ENCODE measurements around the gene FAM163B. TPM values are rescaled to one million over a fixed set of nuclear protein-coding genes. Genes with fewer than 3 reads are reported as not detected.

The FAM163B gene
- polyA plus RNA-seq, 6 donors from 2014 or later: not detected

DNA sequence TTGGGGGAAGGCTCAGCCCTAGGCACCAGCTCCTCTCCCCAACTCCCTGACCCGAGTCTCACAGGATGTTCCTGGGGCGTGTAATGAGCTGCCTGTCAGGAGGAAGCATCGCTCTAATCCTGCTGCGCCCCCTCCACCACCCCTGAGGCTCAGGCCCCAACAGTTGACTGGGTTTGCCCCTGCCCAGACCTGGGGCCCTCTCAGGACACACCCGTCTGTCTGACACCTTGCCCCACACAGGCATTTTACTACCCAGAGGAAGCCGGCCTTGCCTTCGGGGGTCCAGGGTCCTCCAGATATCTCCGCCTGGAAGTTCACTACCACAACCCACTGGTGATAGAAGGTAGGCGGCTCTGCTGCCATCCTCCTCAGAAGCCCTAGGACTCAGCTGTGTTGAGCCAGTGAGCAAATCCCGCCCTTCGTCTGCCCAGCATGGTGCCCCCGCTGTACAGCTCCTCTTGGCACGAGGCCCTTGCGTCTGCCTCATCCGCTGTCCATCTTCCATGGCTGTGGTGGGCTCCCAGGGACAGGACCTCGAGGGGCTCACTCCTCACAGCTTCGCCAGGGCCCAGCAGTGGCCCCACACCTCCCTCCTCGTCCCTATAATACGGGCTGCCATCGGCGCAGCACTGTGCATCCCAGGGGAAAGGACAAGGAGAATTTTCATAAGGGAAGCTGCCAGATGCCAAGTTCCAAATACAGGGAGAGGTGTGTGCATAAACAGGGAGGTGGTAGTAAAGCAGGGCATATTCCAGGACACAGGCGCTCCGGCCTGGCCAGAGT is 35.0 kb upstream of the FAM163B start:
- ATAC-seq (ENCODE audit: low read depth in 2 of 2): no peak
- Mint-ChIP-seq H3K4me3 (no peak overlapping the region), H3K27me3 (peaks cover 27 to 42% (median 31%) of the 10 kb centered on the region in 3 donors), H3K9me3 (peaks cover 0 to 2% (median 0%) of the 10 kb centered on the region in 7 donors), H3K27ac (no peak overlapping the region), H3K4me1 (no peaks in the 10 kb centered on the region), H3K36me3 (no peaks in the 10 kb centered on the region)
- DNase-seq: no peak

DNA sequence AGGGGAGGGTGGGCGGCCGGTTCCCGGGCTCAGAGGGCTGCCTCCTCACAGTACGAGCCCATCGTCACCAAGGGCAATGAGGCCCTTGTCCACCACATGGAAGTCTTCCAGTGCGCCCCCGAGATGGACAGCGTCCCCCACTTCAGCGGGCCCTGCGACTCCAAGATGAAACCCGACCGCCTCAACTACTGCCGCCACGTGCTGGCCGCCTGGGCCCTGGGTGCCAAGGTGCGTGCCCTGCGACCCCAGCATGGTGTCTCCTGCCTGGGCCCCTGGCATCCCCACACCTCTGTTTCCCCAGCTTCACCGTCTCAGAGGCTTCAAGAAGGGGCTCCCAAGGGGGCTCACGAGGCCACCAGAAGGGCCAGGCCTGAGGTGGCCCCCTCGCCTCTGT is 34.2 kb upstream of the FAM163B start:
- H3K9me3 Mint-ChIP-seq: peaks cover 0 to under 1% (median 0%) of the 10 kb centered on the region in 7 donors
- peaks cover 19 to 41% (median 34%) of the 10 kb centered on the region in 3 donors for H3K27me3 Mint-ChIP-seq
- H3K4me1 Mint-ChIP-seq: no peaks in the 10 kb centered on the region
- DNase-seq: no peak
- H3K36me3 Mint-ChIP-seq: no peaks in the 10 kb centered on the region
- ATAC-seq (ENCODE audit: low read depth in 2 of 2): no peak
- H3K4me3 Mint-ChIP-seq: no peak overlapping the region
- H3K27ac Mint-ChIP-seq: peak overlapping the region in 1 of 6 donors; percentile 33

DNA sequence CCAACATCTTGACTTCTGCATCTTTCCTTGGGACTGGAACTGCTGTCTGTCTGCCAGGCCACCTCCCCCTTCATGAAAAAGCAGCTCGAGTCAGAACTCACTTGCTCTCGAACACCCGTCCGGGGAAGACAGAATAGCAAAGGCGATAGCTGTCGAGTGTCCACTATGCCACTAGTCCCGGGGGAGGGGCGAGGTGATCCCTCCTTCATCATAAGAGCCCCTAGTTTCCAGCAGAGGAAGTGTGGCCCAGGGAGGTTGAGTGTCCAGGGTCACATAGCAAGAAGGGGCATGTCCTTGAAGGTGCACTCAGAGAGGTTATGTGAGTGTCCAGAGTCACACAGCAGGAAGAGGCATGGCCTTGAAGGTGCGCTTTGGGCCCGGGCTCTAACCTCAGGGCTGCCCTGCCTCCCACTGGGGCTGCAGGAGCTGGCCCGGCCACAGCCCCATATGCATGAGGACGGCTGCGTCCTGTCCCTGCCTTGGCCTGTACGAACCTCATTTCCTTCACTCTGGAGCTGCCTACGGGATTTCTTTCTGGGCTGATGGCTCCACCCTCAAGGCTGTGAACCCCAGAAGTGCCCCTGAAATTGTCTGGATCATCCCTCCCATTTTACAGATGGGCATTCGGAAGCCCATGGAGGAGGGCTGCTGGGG is 33.6 kb upstream of the FAM163B start:
- DNase-seq (no peak), ATAC-seq (ENCODE audit: low read depth in 2 of 2) (no peak)
- Mint-ChIP-seq H3K27ac (no peak overlapping the region), H3K4me1 (no peaks in the 10 kb centered on the region), H3K27me3 (peaks cover 17 to 38% (median 36%) of the 10 kb centered on the region in 3 donors), H3K4me3 (no peak overlapping the region), H3K9me3 (no peaks in the 10 kb centered on the region), H3K36me3 (no peaks in the 10 kb centered on the region)

DNA sequence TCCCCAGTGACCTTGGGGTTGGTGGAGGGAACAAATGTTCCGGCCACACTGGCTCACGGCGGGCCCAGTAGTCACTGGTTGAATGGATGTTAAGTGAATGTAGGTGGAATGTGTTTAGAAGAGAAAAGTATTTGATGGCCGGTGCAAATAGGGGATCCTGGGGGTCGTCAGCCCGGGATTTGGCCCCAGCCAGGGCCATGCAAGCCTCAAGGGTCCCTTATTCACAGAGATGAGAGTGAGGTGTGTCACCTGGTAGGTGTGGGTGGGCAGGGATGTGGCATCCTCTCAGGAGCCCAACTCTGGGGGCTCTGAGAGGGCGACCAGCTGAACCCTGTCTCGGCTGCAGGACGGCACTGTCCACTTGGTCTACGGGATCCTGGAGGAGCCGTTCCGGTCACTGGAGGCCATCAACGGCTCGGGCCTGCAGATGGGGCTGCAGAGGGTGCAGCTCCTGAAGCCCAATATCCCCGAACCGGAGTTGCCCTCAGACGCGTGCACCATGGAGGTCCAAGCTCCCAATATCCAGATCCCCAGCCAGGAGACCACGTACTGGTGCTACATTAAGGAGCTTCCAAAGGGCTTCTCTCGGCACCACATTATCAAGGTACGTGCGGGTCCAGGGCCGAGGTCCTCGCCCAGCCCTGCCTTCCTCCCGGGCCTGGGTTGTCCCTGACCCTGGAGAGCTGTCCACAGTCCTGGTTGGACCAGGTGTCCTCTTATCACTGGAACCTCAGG is 32.8 kb upstream of the FAM163B start:
- ATAC-seq (ENCODE audit: low read depth in 2 of 2) (no peak), DNase-seq (no peak)
- H3K27ac Mint-ChIP-seq: no peak overlapping the region
- no peaks in the 10 kb centered on the region for H3K4me1 Mint-ChIP-seq
- H3K27me3 Mint-ChIP-seq: peaks cover 12 to 36% (median 30%) of the 10 kb centered on the region in 3 donors
- no peaks in the 10 kb centered on the region for H3K9me3 Mint-ChIP-seq
- peak overlapping the region in 1 of 8 donors; percentile 72 for H3K4me3 Mint-ChIP-seq
- H3K36me3 Mint-ChIP-seq: no peaks in the 10 kb centered on the region

DNA sequence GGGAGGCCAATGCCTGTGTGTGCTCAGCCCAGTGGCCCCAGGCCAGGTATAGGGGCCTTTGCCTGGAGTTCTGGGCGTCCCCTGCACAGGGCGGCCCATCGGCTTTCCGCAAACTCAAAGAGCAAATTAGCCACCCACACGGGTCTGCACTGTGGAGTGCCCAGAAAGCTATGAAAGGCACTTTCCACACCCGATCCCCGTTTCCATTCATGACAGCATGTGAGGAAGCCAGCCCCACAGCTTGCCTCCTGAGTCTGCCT is 32.1 kb upstream of the FAM163B start:
- H3K9me3 Mint-ChIP-seq: no peaks in the 10 kb centered on the region
- peaks cover 14 to 36% (median 30%) of the 10 kb centered on the region in 3 donors for H3K27me3 Mint-ChIP-seq
- no peak for ATAC-seq (ENCODE audit: low read depth in 2 of 2)
- no peak overlapping the region for H3K4me3 Mint-ChIP-seq
- H3K4me1 Mint-ChIP-seq: no peaks in the 10 kb centered on the region
- no peaks in the 10 kb centered on the region for H3K36me3 Mint-ChIP-seq
- no peak for DNase-seq
- H3K27ac Mint-ChIP-seq: no peak overlapping the region

DNA sequence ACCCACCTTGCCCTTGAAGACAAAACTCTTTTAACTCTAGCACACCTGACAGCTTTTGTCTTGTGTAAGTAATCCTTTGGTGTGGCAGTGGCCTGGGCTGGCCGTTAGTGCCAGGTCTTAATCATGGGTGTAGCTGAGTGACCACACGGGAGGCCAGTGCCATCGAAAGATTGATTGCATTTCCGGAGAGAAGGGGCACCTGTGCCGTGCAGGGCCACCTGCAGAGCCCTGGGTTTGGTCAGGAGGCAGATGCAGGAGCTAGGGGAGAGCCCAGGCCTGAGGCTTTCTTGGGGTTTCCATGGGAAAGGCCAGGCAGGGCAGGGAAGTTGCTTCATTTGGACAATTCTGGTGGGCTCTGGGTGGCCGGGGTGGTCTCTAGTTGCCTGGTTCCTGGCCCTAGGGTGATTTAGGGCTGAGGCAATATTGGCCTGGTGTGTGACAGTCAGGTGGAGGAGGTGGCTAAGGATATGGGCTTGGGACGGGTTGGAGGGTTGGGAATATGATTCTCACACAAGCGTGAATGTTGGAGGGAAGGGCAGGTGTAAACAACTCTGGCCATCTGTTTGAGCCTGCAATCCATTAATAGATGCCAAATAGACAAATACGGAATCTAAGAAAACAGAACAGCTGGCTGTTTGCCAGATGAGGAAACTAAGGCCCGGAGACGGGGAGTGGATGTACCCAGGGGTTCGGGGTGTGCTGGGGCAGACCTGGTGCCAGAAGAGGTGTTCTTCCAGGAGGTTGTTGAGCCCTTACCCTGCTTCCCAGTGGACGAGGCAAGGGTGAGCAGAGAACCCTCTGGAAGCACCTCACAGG is 31.6 kb upstream of the FAM163B start:
- Mint-ChIP-seq H3K4me1 (no peaks in the 10 kb centered on the region), H3K4me3 (no peak overlapping the region), H3K9me3 (no peaks in the 10 kb centered on the region), H3K27me3 (peaks cover 10 to 36% (median 30%) of the 10 kb centered on the region in 3 donors), H3K36me3 (no peaks in the 10 kb centered on the region), H3K27ac (no peak overlapping the region)
- no peak for ATAC-seq (ENCODE audit: low read depth in 2 of 2)
- DNase-seq: no peak

DNA sequence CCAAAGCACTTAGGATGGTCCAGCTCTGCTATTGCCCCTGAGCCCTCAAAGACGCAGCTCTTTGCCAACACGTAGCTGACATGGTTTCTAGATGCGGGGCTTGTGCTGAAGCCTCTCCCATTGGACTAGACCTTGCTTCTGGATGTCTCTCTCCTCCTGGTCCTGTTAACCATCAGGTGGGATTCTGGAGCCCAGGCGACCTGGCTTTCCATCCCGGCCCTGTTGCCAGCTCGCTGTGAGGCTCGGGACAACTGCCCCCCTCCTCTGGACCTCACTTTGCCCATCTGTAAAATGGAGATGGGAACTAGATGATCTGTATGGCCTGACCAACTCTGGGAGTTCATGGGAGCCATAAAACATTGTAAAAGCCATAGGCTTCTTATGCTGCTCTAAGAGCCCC is 31.0 kb upstream of the FAM163B start:
- no peak for ATAC-seq (ENCODE audit: low read depth in 2 of 2)
- Mint-ChIP-seq H3K4me3 (no peak overlapping the region), H3K9me3 (no peaks in the 10 kb centered on the region), H3K36me3 (no peaks in the 10 kb centered on the region), H3K4me1 (no peaks in the 10 kb centered on the region), H3K27me3 (peaks cover 4 to 41% (median 30%) of the 10 kb centered on the region in 3 donors), H3K27ac (no peak overlapping the region)
- DNase-seq: no peak

DNA sequence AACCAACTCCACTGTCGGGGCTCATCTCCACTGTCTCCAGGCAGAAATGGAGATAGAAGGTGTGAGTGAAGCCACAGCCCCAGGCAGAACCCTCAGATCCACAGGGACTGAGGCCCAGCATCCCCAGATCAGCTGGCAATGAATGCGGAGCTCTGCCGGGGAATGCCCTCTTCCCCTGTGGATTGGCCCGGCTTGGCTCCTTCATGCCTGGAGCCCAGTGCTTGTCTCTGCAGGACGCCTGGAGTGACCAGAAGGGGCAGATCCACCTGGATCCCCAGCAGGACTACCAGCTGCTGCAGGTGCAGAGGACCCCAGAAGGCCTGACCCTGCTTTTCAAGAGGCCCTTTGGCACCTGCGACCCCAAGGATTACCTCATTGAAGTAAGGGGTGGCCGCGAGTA is 30.4 kb upstream of the FAM163B start:
- no peak overlapping the region for H3K4me3 Mint-ChIP-seq
- no peaks in the 10 kb centered on the region for H3K9me3 Mint-ChIP-seq
- no peak overlapping the region for H3K27ac Mint-ChIP-seq
- H3K36me3 Mint-ChIP-seq: no peaks in the 10 kb centered on the region
- peaks cover 0 to 2% (median 0%) of the 10 kb centered on the region in 3 donors for H3K4me1 Mint-ChIP-seq
- no peak for DNase-seq
- ATAC-seq (ENCODE audit: low read depth in 2 of 2): no peak
- H3K27me3 Mint-ChIP-seq: peaks cover 4 to 41% (median 26%) of the 10 kb centered on the region in 3 donors

DNA sequence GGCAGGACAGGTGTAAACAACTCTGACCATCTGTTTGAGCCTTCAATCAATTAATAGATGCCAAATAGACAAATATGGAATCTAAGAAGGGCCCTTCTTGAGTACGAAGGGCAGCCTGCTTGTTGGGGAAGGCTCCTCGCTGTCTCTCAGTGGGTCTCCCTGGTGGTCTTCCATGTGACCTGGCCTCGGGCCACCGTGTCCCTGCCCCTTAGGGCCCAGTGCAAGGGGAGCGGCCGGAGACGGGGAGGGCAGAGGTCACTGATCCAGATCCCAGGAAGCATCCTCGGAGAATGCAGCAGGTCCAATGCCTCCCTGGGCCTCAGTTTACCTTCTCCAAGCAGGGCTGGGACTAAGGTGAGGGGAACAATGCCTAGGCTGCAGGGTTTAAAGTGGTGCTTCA is 29.5 kb upstream of the FAM163B start:
- no peak overlapping the region for H3K4me3 Mint-ChIP-seq
- no peaks in the 10 kb centered on the region for H3K36me3 Mint-ChIP-seq
- peaks cover 4 to 35% (median 30%) of the 10 kb centered on the region in 3 donors for H3K27me3 Mint-ChIP-seq
- H3K9me3 Mint-ChIP-seq: no peaks in the 10 kb centered on the region
- peaks cover 0 to 2% (median 0%) of the 10 kb centered on the region in 3 donors for H3K4me1 Mint-ChIP-seq
- peak overlapping the region in 1 of 6 donors; percentile 50 for H3K27ac Mint-ChIP-seq
- ATAC-seq (ENCODE audit: low read depth in 2 of 2): no peak
- no peak for DNase-seq

DNA sequence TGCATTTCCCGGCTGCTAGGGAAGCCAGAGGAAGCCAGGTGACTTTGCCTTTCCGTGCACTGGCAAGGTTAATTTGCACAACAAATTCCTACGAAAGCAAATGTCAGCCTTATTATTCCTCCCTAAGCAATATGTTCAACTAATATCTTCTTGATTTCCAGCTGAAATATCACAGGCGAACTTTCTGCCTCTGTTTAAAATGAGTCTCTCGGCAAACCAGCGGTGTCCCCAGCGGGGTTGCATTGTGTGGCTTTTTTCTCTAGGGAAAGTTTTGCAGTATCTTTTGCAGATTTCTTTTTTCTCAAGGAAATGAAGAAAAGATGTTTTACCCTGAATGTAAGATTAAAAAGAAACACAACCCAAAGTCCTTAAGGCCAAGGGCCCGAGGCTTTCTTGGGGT is 28.9 kb upstream of the FAM163B start:
- H3K27me3 Mint-ChIP-seq: peaks cover 4 to 35% (median 32%) of the 10 kb centered on the region in 3 donors
- ATAC-seq (ENCODE audit: low read depth in 2 of 2) (no peak), DNase-seq (no peak)
- H3K27ac Mint-ChIP-seq: no peak overlapping the region
- no peaks in the 10 kb centered on the region for H3K9me3 Mint-ChIP-seq
- H3K36me3 Mint-ChIP-seq: no peaks in the 10 kb centered on the region
- no peak overlapping the region for H3K4me3 Mint-ChIP-seq
- H3K4me1 Mint-ChIP-seq: peaks cover 0 to 2% (median 0%) of the 10 kb centered on the region in 3 donors

DNA sequence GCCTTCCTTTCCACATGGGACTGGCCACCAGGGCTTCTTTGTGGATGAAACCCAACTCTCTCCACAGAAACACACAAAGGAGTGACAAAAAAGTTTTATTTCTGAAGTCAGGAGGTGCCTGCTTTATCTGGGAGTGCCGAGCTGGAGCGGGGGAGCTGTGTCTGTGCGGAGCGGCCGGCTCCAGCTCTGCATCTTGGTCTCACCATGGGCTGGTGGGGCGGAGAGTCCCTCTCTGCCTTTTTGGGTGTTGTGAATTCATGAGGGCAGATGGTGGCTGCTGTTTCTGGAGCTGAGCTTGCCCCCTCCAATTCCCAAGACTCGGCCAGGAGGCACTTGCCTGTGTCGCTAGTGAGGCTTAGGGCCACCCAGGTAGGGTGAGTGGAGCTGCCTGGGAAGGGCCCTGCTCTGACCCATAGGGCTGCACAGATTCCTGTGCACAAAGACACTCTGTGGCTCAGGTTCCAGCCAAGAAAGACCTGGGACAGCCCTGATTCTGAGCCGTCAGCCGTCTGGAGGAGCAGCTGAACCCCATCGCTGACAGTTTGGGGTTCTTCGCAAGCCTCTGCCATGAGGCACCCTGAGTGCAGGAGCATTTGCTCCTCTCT is 28.4 kb upstream of the FAM163B start:
- ATAC-seq (ENCODE audit: low read depth in 2 of 2): no peak
- no peak overlapping the region for H3K4me3 Mint-ChIP-seq
- peaks cover 4 to 37% (median 35%) of the 10 kb centered on the region in 3 donors for H3K27me3 Mint-ChIP-seq
- peaks cover 0 to 2% (median 0%) of the 10 kb centered on the region in 3 donors for H3K4me1 Mint-ChIP-seq
- no peak for DNase-seq
- no peaks in the 10 kb centered on the region for H3K36me3 Mint-ChIP-seq
- H3K27ac Mint-ChIP-seq: no peak overlapping the region
- no peaks in the 10 kb centered on the region for H3K9me3 Mint-ChIP-seq

DNA sequence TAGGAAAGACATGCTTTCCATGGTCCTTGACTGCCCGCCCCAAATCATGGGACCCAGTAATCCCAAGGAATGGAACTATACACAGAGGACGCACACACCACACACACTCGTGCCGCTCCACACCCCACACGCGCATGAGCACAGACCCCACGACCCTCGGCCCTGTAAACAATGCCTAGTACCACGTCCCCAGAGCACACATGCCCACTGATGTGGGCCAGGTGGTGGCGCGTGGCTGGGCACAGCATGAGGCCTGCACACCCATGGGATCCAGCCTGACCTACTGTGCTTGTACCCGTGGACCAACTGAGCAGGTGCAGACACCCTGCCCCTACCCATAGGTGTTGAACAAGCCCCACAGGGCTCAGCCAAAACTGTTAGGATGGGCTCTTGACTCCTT is 27.7 kb upstream of the FAM163B start:
- DNase-seq (no peak), ATAC-seq (ENCODE audit: low read depth in 2 of 2) (no peak)
- Mint-ChIP-seq H3K4me1 (peaks cover 0 to 2% (median 0%) of the 10 kb centered on the region in 3 donors), H3K36me3 (no peaks in the 10 kb centered on the region), H3K4me3 (no peak overlapping the region), H3K27ac (no peak overlapping the region), H3K9me3 (no peaks in the 10 kb centered on the region), H3K27me3 (peaks cover 4 to 36% (median 32%) of the 10 kb centered on the region in 3 donors)
